GM12878 (cell line): Measurements from ENCODE around the gene ZKSCAN2. TPM values are rescaled to one million over a fixed set of nuclear protein-coding genes. Genes with fewer than 3 reads are reported as not detected.

Experiments used
- ATAC-seq: fragments of 200-7000 bp; cut with Tn5 transposase; 3 replicates; pipeline ENCODE4 v1.9.1; 2020; ENCODE audit warnings: mild to moderate bottlenecking, moderate library complexity
- BruUV-seq: library from RNA; stranded (reverse); fragments of 400-500 nt; replicated peaks from 2 replicates; lab custom pipeline; 2021; lab: Mats Ljungman, UMichigan
- CTCF ChIA-PET: fragments of 300-600 bp; sonication (Branson Sonifier 250); formaldehyde crosslinking; extraction: SDS; loops from one replicate; lab custom pipeline; 2021; ENCODE audit warnings: inconsistent platforms; lab: Yijun Ruan, JAX
- POLR2A ChIA-PET: fragments of 350-600 bp; formaldehyde crosslinking; extraction: SDS; loops from one replicate; lab custom pipeline; 2021; ENCODE audit warnings: inconsistent platforms; lab: Charles Lee
- RAD21 ChIA-PET: fragments of 300-600 bp; sonication (Branson Sonifier 250); formaldehyde crosslinking; loops from one replicate; lab custom pipeline; 2023; ENCODE audit warnings: antibody characterized with exemption; ENCODE audit not compliant: unreplicated experiment; lab: Charles Lee
- SMC1A ChIA-PET: fragments of 300-600 bp; sonication (Branson Sonifier 250); formaldehyde crosslinking; loops from one replicate; lab custom pipeline; 2023; ENCODE audit not compliant: unreplicated experiment, uncharacterized antibody; lab: Charles Lee
- DNase-seq: peaks from one replicate; pipeline ENCODE4 v3.0.0-alpha.2; 2011; ENCODE audit warnings: low read depth, low spot score
- FAIRE-seq: peaks from 3 replicates; lab custom pipeline; 2011; peaks lifted over from hg19 to GRCh38; lab: Jason Lieb, UNC
- H2AFZ ChIP-seq: 2 replicates; pipeline ENCODE4 v1.6.0; 2011; ENCODE audit warnings: low read depth, low read length, control low read depth; ENCODE audit not compliant: control insufficient read depth
- H3K27ac ChIP-seq: 2 replicates; pipeline ENCODE4 v1.5.1; 2011; ENCODE audit warnings: control low read depth; ENCODE audit not compliant: control insufficient read depth, insufficient read depth
- H3K27me3 ChIP-seq, 2 experiments: replicated peaks in 1 of 2; 2 replicates each; pipeline versions ENCODE4 v1.6.0 to v1.6.1; 2011; ENCODE audit warnings: low read length in 1 of 2; ENCODE audit not compliant: control insufficient read depth in 2 of 2, insufficient read depth in 2 of 2
- H3K36me3 ChIP-seq, 2 experiments: 2 replicates each; pipeline ENCODE4 v1.5.1; 2011; ENCODE audit warnings: low read length in 1 of 2; ENCODE audit not compliant: control insufficient read depth in 2 of 2, insufficient read depth in 2 of 2
- H3K4me1 ChIP-seq: 2 replicates; pipeline ENCODE4 v1.6.1; 2011; ENCODE audit warnings: mild to moderate bottlenecking, low read length, moderate library complexity, mixed read lengths; ENCODE audit not compliant: control insufficient read depth, insufficient read depth
- H3K4me2 ChIP-seq: 2 replicates; pipeline ENCODE4 v1.6.0; 2011; ENCODE audit warnings: control low read depth; ENCODE audit not compliant: control insufficient read depth, insufficient read depth
- H3K4me3 ChIP-seq: fragments of 200-600 bp; sonication (generic); 2 replicates; pipeline ENCODE4 v1.5.1; 2016
- H3K79me2 ChIP-seq: 2 replicates; pipeline ENCODE4 v1.6.0; 2011; ENCODE audit warnings: low read length; ENCODE audit not compliant: control insufficient read depth, insufficient read depth
- H3K9ac ChIP-seq: 2 replicates; pipeline ENCODE4 v1.8.0; 2011; ENCODE audit warnings: low read length, control low read depth, mixed read lengths; ENCODE audit not compliant: control insufficient read depth, insufficient read depth
- H3K9me3 ChIP-seq: replicated peaks from 3 replicates; pipeline ENCODE4 v1.5.1; 2011; ENCODE audit warnings: mild to moderate bottlenecking, low read length; ENCODE audit not compliant: control insufficient read depth, insufficient read depth
- H4K20me1 ChIP-seq: 2 replicates; pipeline ENCODE4 v1.6.0; 2011; ENCODE audit not compliant: control insufficient read depth, insufficient read depth
- ASH2L ChIP-seq: fragments of 300-600, 200-600 bp; sonication (generic); IDR thresholded peaks from 2 replicates; pipeline ENCODE4 v1.6.1; 2017; ENCODE audit warnings: low read depth, mild to moderate bottlenecking, borderline replicate concordance
- DPF2 ChIP-seq: fragments of 450-650 bp; IDR thresholded peaks from 2 replicates; pipeline ENCODE4 v1.6.1; 2017; ENCODE audit warnings: mild to moderate bottlenecking
- EGR1 ChIP-seq, 2 experiments: IDR thresholded peaks; 1 replicate in 1 of 2; 2 replicates in 1 of 2; pipeline ENCODE4 v1.6.1; 2011 to 2012; ENCODE audit warnings: low read depth in 2 of 2, low read length in 2 of 2, borderline replicate concordance in 1 of 2, mild to moderate bottlenecking in 1 of 2, moderate library complexity in 1 of 2
- HCFC1 ChIP-seq: fragments of 150-350 bp; IDR thresholded peaks from 2 replicates; pipeline ENCODE4 v1.6.1; 2014; ENCODE audit warnings: low read length
- IKZF2 ChIP-seq, 2 experiments: fragments of 450-650 bp; IDR thresholded peaks; 2 replicates each; pipeline ENCODE4 v1.6.1; 2017; ENCODE audit warnings: mild to moderate bottlenecking in 2 of 2, moderate library complexity in 2 of 2
- MEF2A ChIP-seq: IDR thresholded peaks from 2 replicates; pipeline ENCODE4 v1.6.1; 2011; ENCODE audit warnings: low read depth, mild to moderate bottlenecking, low read length, moderate library complexity; ENCODE audit not compliant: insufficient read depth
- MXI1 ChIP-seq: fragments of 150-350 bp; IDR thresholded peaks from 2 replicates; pipeline ENCODE4 v1.6.1; 2011; ENCODE audit warnings: low read depth, mild to moderate bottlenecking, inconsistent platforms, low read length, improper control_type of control experiment
- MYB ChIP-seq: fragments of 150-350 bp; IDR thresholded peaks from 2 replicates; pipeline ENCODE4 v1.6.1; 2014; ENCODE audit warnings: mild to moderate bottlenecking, low read depth, low read length, borderline replicate concordance
- PAX5 ChIP-seq: IDR thresholded peaks from 2 replicates; pipeline ENCODE4 v1.6.1; 2011; ENCODE audit warnings: low read depth, low read length, borderline replicate concordance
- RAD21 ChIP-seq: IDR thresholded peaks from 2 replicates; pipeline ENCODE4 v1.6.1; 2011; ENCODE audit warnings: mild to moderate bottlenecking, low read depth, low read length, moderate library complexity; ENCODE audit not compliant: insufficient read depth
- SIN3A ChIP-seq: IDR thresholded peaks from 2 replicates; pipeline ENCODE4 v1.6.1; 2012; ENCODE audit warnings: low read depth, low read length, improper control_type of control experiment
- SMAD1 ChIP-seq: fragments of 450-650 bp; IDR thresholded peaks from 2 replicates; pipeline ENCODE4 v1.6.1; 2018; ENCODE audit warnings: mild to moderate bottlenecking, low read depth; ENCODE audit not compliant: partially characterized antibody
- STAT3 ChIP-seq: IDR thresholded peaks from 2 replicates; pipeline ENCODE4 v1.6.1; 2011; ENCODE audit warnings: low read depth, low read length, improper control_type of control experiment
- SUPT20H ChIP-seq: IDR thresholded peaks from 2 replicates; pipeline ENCODE4 v1.6.1; 2011; ENCODE audit warnings: low read depth, mild to moderate bottlenecking, low read length, moderate library complexity, borderline replicate concordance; ENCODE audit not compliant: control insufficient read depth
- ZNF24 ChIP-seq: fragments of 450-650 bp; IDR thresholded peaks from 2 replicates; pipeline ENCODE4 v1.6.1; 2017; ENCODE audit warnings: antibody characterized with exemption, mild to moderate bottlenecking
- ZNF274 ChIP-seq: IDR thresholded peaks from one replicate; pipeline ENCODE4 v1.8.0; 2011; ENCODE audit not compliant: insufficient read length, insufficient read depth
- WGBS: methylation state at CpG from one replicate; pipeline ENCODE4 v1.1.6; 2016; ENCODE audit warnings: low lambda C conversion rate; ENCODE audit not compliant: insufficient replicate concordance, insufficient coverage; ENCODE audit errors: missing lambda C conversion rate; 5-methylcytosine and 5-hydroxymethylcytosine counted together
- in situ Hi-C: fragments of 300-500 bp; cut with MboI; formaldehyde crosslinking; loops from 9 replicates; pipeline ENCODE4 v1.14.3; 2018; ENCODE audit warnings: mixed read lengths
- intact Hi-C: fragments of 100-400 bp; cut with micrococcal nuclease; formaldehyde crosslinking; loops from one replicate; pipeline ENCODE4 v1.14.2; 2022; ENCODE audit not compliant: unreplicated experiment
- polyA plus RNA-seq, 11 experiments: library from polyadenylated mRNA; depleted of rRNA in 4 of 11; unstranded in 6 of 11; stranded (reverse) in 5 of 11; fragments of >200 nt; fragmentation: Nextera tagmentation in 4 of 11; fragmentation: Illumina TruSeq in 1 of 11; extraction: Ambion mirVana in 4 of 11; extraction: Trizol in 1 of 11; gene quantifications; 1 replicate in 1 of 11; 2 replicates in 10 of 11; pipeline versions ENCODE4 v1.2.1 to v1.2.3, GENCODE V29; 2011 to 2016; ENCODE audit warnings: inconsistent platforms in 2 of 11, missing spikeins in 2 of 11, low read depth in 1 of 11
- total RNA-seq, 4 experiments: library from RNA; depleted of rRNA in 3 of 4; stranded (reverse); fragments of >200 nt in 3 of 4; fragmentation: Illumina TruSeq in 1 of 4; extraction: Trizol in 1 of 4; gene quantifications; 2 replicates each; pipeline versions ENCODE4 v1.2.1 to v1.2.3, GENCODE V29; 2013 to 2021
- TF ChIP-seq, protein P1 (sequence below): IDR thresholded peaks from 2 replicates; pipeline ENCODE4 v1.6.1; 2011; ENCODE audit warnings: low read depth, low read length, improper control_type of control experiment, borderline replicate concordance
- TF ChIP-seq, protein P2 (sequence below): IDR thresholded peaks from 2 replicates; pipeline ENCODE4 v1.6.1; 2012; ENCODE audit warnings: low read depth, low read length, improper control_type of control experiment
- TF ChIP-seq, protein P3 (sequence below): fragments of 450-650 bp; IDR thresholded peaks from 2 replicates; pipeline ENCODE4 v1.6.1; 2017; ENCODE audit warnings: mild to moderate bottlenecking

Gene ZKSCAN2
- total and polyA plus RNA-seq, 10 of the 15 experiments (the other 5 are each of a cell fraction or from before 2014, with no cell fraction given), result 0.75 to 6.6 (median 2.9) TPM

DNA sequence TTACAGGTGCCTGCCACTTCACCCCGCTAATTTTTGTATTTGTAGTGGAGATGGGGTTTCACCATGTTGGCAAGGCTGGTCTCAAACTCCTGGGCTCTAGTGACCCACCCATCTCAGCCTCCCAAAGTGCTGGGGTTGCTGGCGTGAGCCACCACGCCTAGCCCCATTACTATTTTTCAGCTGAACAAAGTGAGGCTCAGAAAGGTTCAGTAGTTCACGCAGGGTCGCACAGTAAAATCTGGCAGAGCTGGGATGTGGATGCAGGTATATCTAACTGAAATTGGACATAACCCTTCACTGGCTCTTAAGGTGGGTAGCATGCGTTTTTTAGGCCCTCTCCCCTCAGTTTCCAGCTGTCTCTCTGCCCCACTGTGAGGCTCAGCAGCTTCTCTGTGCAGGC lies 33.7 kb downstream of the ZKSCAN2 start (continued):
- TF ChIP-seq ASH2L (no peak), DPF2 (no peak), SUPT20H (no peak), MEF2A (no peak), HCFC1 (no peak)
- TF ChIP-seq, protein P1, sequence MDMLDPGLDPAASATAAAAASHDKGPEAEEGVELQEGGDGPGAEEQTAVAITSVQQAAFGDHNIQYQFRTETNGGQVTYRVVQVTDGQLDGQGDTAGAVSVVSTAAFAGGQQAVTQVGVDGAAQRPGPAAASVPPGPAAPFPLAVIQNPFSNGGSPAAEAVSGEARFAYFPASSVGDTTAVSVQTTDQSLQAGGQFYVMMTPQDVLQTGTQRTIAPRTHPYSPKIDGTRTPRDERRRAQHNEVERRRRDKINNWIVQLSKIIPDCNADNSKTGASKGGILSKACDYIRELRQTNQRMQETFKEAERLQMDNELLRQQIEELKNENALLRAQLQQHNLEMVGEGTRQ, result no peak

DNA sequence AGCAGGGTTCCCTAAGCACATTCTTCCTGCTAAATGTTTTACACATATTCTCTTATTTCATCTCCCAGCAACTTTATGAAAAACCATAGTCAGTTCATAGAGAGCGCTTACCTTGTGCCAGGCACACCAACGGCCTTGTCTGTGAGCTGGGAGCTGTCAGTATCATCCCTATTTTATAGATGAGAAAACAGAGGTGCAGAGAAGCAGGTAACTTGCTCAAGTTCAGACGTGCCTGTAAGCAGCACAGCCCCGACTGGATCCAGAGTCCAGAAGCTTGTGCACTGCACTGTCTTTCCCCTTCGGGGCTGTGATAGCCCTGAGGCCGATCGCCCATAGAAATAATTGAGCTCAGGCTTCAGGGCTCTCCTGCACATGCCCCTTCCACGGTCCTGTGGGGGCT lies 34.7 kb downstream of the ZKSCAN2 start:
- Histone ChIP-seq H3K4me1 (no peaks in the 10 kb centered on the region), H3K79me2 (no peaks in the 10 kb centered on the region), H3K27me3 (peaks cover 0 to 1% of the 10 kb centered on the region in 2 experiments; a peak in 1 of 4 replicates), H3K4me3 (no peak overlapping the region), H3K9ac (no peak overlapping the region), H3K36me3 (no peaks in the 10 kb centered on the region), H3K27ac (no peak overlapping the region), H4K20me1 (no peaks in the 10 kb centered on the region), H3K4me2 (no peak overlapping the region), H2AFZ (no peak overlapping the region), H3K9me3 (no peaks in the 10 kb centered on the region)
- SMC1A ChIA-PET, result interaction anchor here (0.7 to 1.2 kb wide), 3 partner anchors 8 to 129 kb away, joined by 4 to 5 read pairs (median 4); no protein-coding TSS in a partner anchor
- ATAC-seq, result no peak
- POLR2A ChIA-PET, result interaction anchor here (0.6 to 0.7 kb wide), 2 partner anchors 28 to 107 kb away, joined by 3 read pairs; no protein-coding TSS in a partner anchor
- intact Hi-C loops (loop anchor here (10.0 kb wide), 1 partner anchor 388 kb away; no protein-coding TSS in a partner anchor), in situ Hi-C loops (loop anchor here (10.0 kb wide), 2 partner anchors 248 to 708 kb away; no protein-coding TSS in a partner anchor)
- BruUV-seq, result no TSS peak
- DNase-seq, result no peak
- CTCF ChIA-PET, result interaction anchor here (0.7 to 3.7 kb wide), 10 partner anchors 10 to 485 kb away, joined by 3 to 16 read pairs (median 4); partner anchors contain the start of gene LCMT1
- 53% methylated on average over 8 of the region's 8 CpGs for WGBS
- RAD21 ChIA-PET, result interaction anchor here (1.1 to 1.2 kb wide), 2 partner anchors 111 to 165 kb away, joined by 3 to 4 read pairs; partner anchors contain the start of gene LCMT1
- FAIRE-seq, result no peak
- TF ChIP-seq SMAD1, result no peak
- TF ChIP-seq PAX5, result no peak
- no peak for TF ChIP-seq MXI1
- TF ChIP-seq SIN3A, result no peak
- TF ChIP-seq ZNF274, result no peak
- TF ChIP-seq EGR1 (IDR thresholded peaks at IDR 0.05; ENCODE audit: borderline replicate concordance in 1 of 2, low read depth in 2 of 2, low read length in 2 of 2), result no peak
- no peak for TF ChIP-seq STAT3
- TF ChIP-seq, protein P2, sequence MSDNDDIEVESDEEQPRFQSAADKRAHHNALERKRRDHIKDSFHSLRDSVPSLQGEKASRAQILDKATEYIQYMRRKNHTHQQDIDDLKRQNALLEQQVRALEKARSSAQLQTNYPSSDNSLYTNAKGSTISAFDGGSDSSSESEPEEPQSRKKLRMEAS, result no peak
- TF ChIP-seq ZNF24, result no peak
- no peak for TF ChIP-seq IKZF2 (IDR thresholded peaks at IDR 0.05)
- TF ChIP-seq, protein P3, sequence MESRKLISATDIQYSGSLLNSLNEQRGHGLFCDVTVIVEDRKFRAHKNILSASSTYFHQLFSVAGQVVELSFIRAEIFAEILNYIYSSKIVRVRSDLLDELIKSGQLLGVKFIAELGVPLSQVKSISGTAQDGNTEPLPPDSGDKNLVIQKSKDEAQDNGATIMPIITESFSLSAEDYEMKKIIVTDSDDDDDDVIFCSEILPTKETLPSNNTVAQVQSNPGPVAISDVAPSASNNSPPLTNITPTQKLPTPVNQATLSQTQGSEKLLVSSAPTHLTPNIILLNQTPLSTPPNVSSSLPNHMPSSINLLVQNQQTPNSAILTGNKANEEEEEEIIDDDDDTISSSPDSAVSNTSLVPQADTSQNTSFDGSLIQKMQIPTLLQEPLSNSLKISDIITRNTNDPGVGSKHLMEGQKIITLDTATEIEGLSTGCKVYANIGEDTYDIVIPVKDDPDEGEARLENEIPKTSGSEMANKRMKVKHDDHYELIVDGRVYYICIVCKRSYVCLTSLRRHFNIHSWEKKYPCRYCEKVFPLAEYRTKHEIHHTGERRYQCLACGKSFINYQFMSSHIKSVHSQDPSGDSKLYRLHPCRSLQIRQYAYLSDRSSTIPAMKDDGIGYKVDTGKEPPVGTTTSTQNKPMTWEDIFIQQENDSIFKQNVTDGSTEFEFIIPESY, result no peak
- no peak for TF ChIP-seq RAD21
- no peak for TF ChIP-seq MYB
